Right lobe of liver (tissue), 4 donors: ENCODE results near the gene RUSF1.

Experiments used
- POLR2A ChIP-seq: fragments of 450-650 bp; IDR thresholded peaks from one replicate; pipeline ENCODE4 v1.6.1; 2017; ENCODE audit warnings: antibody characterized with exemption, mild to moderate bottlenecking
- TF ChIP-seq, protein P1 (sequence below), 4 donors: fragments of 200-600 bp in 3 of 4; fragments of 450-650 bp in 1 of 4; IDR thresholded peaks; one replicate each; pipeline versions ENCODE4 v1.5.1 to v1.8.0; 2016 to 2022; ENCODE audit warnings: antibody characterized with exemption in 4 of 4, mild to moderate bottlenecking in 2 of 4
- donor health status: DM: no; HTN: no; CAD: no.
- donor health status: DM: no; HTN: no; CAD: no.
- donor health status: DM: no; HTN: yes; CAD: no.

DNA sequence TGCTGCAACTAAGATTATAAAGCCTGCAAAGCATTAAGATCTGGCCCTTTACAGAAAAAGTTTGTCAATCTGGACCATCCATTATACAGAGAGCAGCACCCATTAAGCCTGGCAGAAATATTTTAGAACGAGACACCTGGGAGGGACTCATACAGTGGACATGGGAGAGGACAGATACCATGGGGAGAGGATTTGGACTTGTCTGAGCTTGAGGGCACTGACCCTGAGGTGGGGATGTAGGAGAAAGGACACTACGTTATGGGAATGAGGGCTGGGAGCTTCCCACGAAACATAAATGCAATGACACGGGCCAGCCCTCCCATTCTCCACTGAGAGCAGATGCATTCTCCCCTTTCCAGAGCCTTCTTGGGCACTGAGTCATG is 6.2 kb downstream of the RUSF1 start:
- TF ChIP-seq, protein P1, sequence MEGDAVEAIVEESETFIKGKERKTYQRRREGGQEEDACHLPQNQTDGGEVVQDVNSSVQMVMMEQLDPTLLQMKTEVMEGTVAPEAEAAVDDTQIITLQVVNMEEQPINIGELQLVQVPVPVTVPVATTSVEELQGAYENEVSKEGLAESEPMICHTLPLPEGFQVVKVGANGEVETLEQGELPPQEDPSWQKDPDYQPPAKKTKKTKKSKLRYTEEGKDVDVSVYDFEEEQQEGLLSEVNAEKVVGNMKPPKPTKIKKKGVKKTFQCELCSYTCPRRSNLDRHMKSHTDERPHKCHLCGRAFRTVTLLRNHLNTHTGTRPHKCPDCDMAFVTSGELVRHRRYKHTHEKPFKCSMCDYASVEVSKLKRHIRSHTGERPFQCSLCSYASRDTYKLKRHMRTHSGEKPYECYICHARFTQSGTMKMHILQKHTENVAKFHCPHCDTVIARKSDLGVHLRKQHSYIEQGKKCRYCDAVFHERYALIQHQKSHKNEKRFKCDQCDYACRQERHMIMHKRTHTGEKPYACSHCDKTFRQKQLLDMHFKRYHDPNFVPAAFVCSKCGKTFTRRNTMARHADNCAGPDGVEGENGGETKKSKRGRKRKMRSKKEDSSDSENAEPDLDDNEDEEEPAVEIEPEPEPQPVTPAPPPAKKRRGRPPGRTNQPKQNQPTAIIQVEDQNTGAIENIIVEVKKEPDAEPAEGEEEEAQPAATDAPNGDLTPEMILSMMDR (IDR thresholded peaks at IDR 0.05): no peak
- TF ChIP-seq POLR2A: no peak
